Testis (tissue), 2 donors: ENCODE measurements around the gene CLCA2.

ENCODE experiments used
- CTCF ChIP-seq, 3 experiments: fragments of 450-650 bp in 2 of 3; fragments of 200-600 bp in 1 of 3; sonication (generic) in 1 of 3; IDR thresholded peaks; one replicate each; pipeline ENCODE4 v1.5.1; 2016 to 2019; ENCODE audit warnings: antibody characterized with exemption in 3 of 3, mild to moderate bottlenecking in 2 of 3, moderate library complexity in 1 of 3
- POLR2A ChIP-seq: fragments of 450-650 bp; IDR thresholded peaks from one replicate; pipeline ENCODE4 v1.6.1; 2017; ENCODE audit warnings: antibody characterized with exemption, mild to moderate bottlenecking, moderate library complexity

DNA sequence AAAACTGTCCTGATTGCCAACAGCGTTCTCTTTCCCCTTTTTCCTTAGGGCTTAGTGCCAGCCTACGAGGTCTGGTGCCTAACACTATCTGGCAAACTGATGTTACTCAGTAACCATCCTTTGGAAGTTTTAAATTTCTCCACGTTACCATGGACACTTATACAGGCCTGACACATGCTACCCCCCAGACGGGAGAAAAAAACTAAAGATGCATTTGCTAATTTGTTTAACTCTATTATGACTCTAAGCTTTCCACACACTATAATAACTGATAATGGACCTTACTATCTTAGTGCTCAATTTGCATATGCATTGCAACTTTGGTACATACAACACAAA lies 81.6 kb downstream of the CLCA2 start:
- TF ChIP-seq CTCF (IDR thresholded peaks at IDR 0.05) (no peak), POLR2A (no peak)
